SKM-1 (cell line): Measurements from ENCODE around the gene GPR156.

Experiments
- DNase-seq: peaks from one replicate; lab custom pipeline; 2025; ENCODE audit not compliant: unreplicated experiment; lab: John Stamatoyannopoulos, UW

Gene GPR156

DNA sequence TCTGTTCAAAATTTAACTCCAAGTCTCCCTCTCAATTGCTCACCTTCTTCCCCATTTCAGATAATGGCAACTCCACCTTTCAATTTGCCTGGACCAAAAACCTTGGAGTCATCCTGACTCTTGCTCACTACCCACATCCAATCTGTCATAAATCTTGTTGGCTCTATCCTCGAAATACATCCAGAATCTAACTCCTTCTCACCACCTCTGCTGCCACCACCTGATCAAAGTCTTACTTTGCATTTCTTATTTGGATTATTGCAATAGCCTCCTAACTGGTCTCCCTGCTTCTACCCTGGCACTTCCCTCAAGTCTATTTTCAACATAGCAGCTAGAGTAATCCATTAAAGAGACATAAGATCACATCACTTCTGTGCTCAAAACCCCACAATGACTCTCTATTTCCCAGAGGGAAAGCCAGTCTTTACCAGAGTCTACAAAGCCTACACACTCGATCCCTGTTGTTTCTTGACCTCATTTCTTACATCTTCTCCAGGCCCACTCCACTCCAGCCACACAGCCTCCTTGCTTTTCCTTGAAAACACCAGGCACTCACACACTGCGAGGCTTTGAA lies 86.6 kb downstream of the GPR156 start:
- no peak for DNase-seq

DNA sequence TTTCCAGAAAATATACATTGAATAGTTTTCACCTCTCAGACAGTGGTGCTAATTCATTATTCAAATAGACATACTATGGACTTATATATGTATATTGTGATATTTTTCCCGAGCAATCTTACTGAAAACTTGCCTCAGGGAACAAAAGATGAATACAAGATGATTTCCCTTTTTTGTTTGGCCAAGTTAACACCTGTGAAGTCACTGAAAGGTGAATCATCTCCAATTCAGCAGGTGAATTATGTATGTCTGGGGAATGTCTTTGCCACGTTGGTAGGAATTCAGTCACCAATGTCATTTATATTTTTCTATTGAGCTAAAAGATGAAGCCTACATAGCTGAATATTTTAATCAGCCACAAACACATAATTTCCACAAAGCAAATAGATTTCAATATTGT lies 88.2 kb downstream of the GPR156 start:
- no peak for DNase-seq

DNA sequence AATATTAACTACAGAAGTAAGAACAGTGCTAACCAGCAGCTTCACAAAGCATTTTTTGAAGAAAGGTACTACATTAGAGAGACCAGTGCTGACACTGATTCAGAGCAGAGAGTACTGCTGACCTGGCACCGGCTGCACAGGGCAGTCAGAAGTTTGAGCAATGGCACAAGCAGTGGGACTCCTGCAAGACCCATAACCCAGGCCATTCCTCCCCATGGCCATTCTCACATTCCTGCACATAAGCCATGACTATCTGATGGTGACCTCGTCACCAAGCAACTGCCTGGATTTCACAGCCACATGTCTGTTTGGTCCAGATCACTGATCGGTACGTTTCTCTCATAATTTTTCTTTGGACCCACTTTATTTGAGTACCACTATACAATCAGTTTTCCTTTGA lies 88.7 kb downstream of the GPR156 start:
- DNase-seq, result no peak

DNA sequence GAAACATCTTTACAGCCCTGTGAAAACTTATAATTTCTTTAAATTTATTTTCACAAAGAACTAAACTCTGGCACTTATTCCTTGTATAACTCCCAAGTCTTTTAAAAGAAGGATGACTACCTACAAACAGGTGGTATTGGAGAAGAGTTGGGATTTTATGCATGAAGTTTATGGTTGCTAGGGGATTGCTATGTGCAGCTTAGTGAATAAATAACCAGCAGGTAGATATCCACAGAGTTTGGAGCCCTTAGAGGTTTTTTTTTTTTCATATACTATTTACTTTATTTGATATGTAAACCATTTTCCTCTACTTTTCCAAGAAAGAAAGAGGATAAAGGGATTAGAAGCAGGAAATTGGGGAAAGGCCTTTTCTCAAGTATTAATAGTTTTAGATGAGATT lies 91.5 kb downstream of the GPR156 start:
- DNase-seq, result no peak

DNA sequence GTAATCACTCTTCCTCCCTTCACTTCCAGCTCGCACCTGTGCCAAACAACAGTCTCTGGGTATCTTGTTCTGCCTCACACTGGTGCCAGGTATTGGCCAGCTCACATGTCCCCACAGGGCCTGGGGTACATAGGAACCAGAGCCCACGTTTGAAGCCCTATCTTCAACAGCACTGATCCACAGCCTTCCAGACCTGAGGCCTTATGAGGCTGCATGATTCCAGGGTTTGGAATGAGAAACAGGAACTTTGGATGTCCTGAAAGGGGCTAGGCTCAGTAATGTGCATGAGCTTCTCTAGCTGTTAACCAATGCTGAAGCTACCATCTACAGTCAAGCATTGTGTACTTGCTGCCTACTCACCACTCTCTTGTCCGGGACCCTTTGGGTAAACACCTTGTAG lies 92.4 kb downstream of the GPR156 start:
- no peak for DNase-seq

DNA sequence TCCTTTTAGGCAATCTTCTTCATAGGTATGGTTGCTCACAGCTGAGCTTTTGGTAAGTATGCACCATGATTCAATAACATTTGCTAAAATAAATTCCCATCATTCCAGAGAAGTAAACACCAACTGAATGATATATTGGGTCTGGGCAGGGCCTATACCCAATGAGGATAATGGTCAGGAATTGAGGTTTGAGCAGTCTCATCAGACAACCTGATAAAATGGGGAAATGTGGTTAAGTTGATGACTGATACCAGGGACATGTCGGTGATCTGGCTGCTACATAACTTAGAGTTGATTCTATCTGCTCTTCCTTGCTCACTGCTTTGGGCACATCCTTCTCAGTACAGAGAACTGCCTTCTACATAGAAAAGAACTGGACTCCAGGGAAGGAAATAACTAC lies 92.9 kb downstream of the GPR156 start:
- DNase-seq, result no peak

DNA sequence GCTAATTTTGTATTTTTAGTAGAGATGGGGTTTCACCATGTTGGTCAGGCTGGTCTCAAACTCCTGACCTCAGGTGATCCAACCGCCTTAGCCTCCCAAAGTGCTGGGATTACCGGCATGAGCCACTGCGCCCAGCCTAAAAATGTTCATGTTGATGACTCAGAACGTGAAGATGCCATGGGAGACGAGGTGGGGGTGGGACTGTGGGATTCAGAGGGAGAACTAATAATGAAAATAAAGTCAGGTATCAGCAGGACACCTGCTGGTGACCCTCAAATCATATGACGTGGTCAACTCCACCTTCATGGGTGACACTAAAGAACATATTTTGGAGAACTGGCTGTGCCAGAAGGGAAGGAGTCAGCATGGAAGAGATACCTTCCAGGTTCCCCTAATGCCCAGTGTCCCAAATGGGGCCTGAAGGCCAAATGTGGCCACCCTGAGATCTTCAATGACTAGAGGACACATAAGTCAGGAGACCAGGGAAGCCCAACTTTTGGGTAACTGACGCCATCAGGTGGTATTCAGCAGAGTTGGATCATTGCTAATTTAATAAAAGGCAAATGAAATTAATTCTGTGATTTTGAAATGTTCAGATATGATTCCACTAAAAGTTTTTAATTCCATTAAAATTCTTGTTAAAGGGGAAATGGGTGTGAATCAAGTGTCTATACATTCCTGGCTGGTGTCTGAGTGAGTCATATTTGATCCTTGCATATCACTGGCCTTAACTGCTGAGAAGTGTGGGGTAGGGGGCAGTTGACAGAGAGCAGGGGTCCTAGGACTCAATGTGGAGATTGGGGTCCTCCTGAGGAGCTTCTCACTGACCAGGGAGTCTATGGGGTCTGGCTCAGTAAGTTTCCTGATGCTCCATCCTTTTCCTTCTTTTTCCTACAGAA lies 102.2 kb downstream of the GPR156 start:
- no peak for DNase-seq

DNA sequence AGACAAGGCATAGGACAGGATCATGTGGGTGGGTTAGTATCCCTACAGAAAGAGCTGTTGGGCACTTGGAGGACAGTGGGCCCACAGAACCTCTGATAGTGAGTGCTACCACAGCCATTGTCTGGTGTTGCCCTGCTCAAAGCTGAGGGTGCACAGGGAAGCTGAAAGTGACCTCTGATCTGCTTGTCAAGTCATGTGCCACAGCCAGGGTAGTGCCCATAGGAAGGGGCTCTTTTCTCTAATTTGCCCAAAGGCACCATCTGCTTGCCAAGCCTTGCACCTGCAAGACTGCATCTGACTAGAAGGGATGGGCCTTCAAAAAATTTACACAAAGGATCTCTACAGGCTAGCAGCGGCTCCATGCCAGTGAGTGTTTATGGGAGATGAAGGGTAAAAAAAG lies 103.4 kb downstream of the GPR156 start:
- DNase-seq, result no peak

DNA sequence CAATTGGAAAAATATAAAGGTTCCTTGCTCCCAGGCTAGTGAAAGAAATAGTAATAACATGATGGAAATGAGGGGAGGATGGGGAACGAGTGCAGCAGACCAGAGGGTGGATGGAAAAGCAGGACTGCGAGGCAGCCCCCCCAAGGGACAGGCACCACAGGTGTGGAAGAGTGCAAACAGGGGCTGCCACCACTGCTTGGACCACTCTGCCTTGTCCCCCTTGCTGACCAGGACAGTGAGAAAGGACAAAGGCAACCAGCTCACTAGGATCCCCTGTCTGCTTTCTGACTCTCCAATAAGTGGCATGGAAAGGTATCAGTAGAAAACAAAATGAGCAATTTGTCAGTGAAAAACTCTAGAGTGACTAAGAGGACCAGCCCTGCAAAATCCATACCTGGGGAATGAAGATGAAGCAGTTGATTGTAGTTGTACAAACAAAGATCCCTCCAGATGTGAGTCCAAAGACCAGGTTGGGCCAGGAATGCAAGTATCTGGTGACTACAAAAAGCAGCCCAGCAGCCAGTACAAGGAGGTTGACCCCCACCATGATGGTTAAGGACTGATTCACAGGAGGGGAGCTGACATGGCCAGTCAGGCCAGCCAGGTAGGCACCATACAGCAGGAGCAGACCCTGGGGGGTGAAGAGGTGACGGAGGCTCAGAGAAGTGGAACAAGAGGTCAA lies 104.2 kb downstream of the GPR156 start:
- no peak for DNase-seq

DNA sequence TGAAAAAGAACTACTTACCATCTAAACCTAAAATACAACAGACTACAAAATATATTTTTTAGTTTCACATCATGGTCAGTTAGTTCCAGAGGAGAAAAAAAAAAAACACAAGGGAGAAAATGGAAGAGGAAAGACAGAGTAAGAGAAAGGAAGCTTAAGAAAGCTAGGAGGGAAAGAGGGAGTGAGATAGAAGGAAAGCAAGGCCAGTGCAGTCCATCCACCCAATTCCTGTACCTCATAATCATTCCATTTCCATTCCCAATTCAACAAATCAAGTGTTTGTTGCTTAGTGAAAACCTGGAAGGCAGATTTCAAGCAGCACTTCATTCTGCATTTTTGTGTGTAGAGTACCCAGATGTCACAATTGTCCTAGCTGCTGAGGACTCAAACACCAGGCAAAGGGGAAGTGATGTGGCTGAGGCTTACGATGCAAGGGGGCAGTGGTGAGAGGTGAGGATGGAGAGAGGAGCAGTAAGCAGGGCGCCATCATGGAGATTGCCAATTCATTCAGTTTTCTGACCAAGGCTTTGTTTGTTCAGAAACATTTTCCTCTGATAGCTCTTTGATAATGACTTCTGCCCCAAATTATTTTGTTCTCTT lies 107.2 kb downstream of the GPR156 start:
- peak; percentile 69 for DNase-seq

DNA sequence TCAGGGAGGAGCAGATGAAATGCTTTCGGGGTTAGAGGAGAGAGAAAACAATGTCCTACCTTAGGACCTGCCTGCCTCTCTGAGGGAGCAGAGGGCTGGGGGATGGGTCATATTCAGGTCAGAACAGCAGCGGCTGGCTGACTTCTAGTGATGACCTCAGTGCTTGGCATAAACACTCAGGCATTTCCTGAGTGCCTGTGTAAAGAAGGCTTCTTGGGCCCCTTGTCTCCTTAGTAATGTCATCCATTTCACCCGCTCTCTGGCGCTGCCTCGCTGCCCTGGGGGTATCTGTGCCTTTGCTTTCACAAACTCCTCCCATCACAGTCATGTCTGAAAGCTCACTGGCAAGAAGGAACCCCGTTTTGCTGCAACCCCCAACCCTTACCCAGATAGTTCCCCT lies 107.9 kb downstream of the GPR156 start:
- no peak for DNase-seq

DNA sequence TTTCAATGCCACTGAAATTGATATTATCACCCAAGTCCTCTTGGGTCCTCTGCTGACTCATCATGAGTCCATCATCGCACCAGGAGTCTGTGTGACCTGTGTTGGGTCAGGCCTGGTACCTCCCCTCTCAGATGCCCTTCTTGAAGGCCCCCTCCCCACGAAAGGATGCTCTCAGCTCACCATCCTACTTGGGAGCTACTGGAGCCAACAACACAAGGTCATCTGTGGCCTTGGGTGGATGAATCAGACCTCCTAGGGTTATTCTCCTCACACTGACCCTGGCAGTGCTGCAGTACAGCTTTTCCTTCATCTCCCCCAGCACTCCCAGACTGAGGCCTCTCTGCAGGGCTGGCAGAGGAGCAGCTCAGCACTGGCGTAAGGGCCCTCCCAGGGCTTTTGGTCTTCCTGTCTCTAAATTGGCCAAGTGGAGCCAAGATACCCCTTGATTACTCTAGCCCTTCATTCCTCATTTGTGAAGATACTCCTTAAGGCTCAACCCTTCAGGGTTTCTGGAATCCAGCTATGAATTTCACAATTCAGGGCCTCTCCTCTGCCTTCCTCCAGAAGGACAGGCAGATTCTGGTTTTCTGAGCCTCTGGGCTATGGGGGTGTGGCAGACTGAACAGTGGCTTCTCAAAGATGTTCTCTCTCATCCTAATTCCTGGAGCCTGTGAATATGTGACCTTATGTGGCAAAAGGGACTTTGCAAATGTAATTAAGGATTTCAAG lies 110.0 kb downstream of the GPR156 start:
- DNase-seq, result no peak

DNA sequence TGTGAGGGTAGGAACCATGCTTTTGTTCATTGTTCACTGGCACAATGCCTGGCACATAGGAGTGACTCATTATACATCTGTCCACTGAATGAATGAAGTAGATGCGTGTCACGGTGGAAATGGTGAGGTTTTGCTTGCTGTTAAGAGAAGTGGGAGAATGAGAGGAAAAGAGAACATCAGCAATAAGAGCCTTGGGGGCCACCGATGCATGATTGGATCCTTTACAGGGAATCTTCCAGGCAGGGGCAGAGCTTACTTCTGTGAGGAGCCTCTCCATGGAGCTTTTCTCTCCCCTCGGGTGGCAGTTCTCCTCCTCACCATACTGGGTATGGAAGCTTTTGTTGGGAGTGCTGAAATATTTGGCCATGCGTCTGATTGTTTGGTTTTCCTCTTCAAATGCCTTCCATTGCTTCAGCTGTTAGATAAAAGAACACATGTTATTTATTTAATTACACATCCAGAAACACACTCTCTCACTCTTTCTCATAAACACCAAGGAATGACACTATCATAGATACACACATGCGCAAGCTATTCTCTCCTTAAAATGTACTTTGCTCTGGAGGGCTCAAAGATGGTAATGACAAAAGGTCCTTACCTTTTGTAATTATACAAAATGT lies 111.9 kb downstream of the GPR156 start:
- no peak for DNase-seq

DNA sequence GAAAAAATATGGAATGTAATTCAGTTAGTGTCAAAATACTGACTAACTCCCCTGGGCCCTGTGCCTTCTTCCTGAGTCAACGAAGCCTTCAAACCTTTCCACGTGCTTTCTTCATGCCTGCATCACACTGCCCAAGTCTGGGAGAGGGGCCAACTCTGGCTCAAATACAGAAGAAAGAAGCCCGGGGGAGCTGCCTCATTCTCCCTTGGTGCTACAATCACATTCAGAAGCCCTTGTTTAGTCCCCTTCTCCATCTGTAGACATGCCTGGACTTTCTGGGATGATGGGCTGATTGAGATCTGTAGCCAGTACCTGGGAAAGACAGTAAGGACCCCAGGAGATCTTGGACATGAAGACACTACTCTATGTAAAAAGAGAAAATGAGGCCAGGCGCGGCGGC lies 113.0 kb downstream of the GPR156 start:
- no peak for DNase-seq

DNA sequence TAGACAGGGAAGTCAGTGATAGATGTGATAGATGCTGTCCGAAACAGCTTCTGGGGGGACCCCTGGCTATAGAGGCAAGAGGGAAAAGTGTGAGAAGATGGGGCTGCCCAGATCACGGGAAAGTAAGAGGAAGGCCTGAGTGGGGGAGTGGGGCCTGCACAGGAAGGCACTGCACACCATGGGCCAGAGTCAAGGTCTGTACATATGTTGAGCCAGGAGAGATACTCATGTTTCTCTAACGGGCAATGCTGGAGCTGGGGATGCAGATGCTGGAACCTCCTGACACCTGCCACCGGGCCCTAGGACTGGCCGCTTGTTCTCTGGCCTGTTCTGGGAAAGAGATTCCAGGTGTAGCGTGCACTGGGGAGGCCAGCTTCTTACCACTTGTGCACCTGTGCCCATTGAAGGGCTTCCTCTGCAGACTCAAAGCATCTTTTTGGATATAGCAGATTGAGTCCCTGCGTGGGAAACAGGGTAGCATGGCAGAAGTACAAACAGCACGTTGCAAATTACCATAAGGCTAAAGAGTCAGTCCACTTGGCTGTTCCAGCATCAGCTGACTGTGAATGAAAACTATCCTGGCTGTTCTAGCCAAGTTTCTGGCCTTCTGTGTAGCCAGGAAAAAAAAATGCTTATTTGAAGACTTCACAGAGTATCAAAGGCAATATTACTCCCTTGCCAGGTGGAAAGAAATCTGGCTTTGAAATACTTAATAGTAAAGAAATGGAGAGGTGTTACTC lies 113.7 kb downstream of the GPR156 start:
- no peak for DNase-seq

DNA sequence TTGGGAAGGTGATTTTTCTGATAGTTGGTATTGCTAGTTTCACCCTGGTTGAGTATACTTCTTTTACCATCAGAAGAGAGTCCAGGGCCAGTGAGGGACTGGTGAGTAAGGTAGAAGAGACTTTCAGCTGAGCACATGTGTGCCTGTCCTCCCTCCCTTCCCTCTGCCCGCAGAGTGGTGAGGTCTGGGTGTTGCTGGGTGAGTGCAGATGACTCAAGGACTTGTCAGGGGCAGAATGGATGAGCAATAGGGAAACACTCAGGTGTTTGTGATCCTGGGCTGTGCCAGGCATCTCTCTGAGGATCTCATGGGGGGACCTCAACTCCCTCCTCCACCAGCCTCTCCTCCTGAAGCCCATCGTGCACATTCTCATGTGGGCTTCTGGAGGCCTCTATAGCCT lies 114.8 kb downstream of the GPR156 start:
- no peak for DNase-seq

DNA sequence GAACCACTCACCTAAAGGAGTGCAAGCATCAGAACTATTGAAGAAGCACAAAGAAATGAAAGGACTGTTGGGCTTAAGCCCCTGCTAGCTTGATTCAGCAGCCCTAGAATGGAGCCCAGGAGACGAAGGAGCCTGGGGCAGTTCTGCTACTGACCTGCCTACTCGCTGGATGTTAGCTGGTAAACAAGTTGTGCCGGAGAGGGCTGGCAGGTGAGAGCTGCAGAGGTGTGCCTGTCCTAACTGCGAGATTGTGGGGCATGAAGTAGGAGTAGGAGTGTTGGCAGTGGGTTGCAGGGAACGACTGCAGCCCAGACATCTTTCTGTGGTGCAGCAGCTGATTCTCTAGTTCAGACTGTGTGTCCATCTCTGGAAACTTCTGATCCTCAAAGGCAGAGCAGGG lies 115.6 kb downstream of the GPR156 start:
- DNase-seq, result no peak

DNA sequence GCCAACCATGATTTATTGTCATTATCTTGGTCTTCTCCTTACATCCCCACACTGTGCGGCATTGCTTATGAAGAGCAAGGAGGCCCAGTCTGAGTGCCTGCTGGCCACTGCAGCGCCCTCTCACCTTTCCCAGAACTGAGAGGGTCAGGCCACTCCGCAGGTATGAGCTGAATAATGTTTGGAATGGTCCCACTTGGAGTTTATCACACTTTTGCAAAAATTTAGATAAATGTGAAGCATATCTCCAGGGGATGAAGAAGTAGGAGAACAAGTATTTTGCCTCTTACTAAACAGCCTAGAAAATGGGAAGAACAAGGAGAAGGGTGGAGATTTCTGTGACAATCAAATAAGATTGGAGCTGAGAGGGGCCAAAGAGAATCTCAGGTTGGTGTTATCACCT lies 116.4 kb downstream of the GPR156 start:
- DNase-seq, result no peak

DNA sequence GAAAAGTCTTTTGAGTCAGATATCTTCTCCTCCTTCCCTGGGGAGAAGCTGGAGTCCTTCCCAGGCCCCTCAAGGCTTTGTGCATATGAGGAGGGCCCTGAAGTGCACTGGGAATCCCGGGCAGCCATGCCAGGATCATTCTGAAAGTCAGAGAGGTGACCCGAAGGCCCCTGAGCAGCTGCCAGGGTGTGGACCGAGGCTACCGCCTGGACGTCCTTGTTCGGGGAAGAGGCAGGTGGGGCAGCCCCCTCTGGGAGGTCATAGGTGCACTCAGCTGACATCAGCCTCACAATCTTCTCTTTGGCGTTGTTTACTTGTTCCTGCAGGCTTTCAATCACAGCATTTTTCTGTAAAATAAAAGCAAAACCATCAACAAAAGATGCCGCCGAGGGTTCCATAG lies 117.0 kb downstream of the GPR156 start:
- no peak for DNase-seq

DNA sequence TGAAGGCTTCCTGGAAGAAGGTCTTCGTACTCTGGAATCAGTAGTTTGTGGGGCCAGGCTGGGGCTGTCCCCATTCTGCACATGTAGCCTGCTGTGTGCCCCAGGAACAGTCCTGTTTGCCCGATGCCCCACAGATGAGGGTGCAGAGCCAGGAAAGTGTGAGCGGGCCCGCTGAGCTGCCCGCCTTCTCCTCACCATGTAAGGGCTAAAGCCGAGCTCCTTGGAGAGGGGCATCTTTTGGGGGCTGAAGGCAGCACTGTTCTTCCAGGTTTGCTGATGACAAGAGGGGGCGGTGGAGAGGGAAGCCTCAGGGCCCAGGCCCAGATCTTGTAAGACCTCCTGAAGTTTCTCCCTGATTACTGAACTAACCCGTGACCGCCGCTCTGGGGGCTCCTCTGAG lies 117.5 kb downstream of the GPR156 start:
- DNase-seq, result no peak
